Renal cortex interstitium (tissue), 11 donors: ENCODE data around the gene CENPS. TPM values are rescaled to one million over a fixed set of nuclear protein-coding genes. Genes with fewer than 3 reads are reported as not detected.
"Not testable (repeated sequence)": the region's sequence is repeated elsewhere in the genome, so short reads cannot be mapped to it uniquely, and the experiment has no call there.

ENCODE experiments used
- DNase-seq, 11 donors: peaks; one replicate each; pipeline ENCODE4 v3.0.0-alpha.2; 2013; ENCODE audit warnings: low read depth in 9 of 11, low spot score in 4 of 11; ENCODE audit errors: extremely low read depth in 1 of 11
- polyA plus RNA-seq, 3 donors: library from polyadenylated mRNA; unstranded; fragments of 120-200 nt; gene quantifications; one replicate each; pipeline ENCODE4 v1.2.1, GENCODE V29; 2013; ENCODE audit not compliant: insufficient read length in 3 of 3

The CENPS gene
- polyA plus RNA-seq, 3 donors, result 34.0 to 39.2 (median 36.4) TPM

DNA sequence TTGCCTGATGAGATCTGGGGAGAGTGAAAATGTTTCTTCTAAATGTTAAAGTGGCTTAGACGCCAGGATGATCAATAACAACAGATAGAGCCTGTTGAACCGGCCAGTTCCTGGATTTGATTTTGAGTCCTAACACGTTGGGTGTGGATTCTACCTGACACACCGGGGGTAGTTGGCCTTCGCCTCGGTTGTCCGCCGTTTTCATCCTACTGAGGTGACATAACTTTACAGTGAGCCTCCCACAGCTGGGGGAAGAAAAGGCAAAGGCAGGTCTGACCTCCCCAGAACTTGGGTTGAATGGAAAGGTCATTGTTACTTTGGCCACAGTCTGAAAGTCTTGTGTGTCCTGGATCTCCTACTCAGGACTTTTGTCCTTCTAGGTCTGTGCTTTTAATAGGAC, 30.2 kb upstream of the CENPS start:
- DNase-seq, result no peak

DNA sequence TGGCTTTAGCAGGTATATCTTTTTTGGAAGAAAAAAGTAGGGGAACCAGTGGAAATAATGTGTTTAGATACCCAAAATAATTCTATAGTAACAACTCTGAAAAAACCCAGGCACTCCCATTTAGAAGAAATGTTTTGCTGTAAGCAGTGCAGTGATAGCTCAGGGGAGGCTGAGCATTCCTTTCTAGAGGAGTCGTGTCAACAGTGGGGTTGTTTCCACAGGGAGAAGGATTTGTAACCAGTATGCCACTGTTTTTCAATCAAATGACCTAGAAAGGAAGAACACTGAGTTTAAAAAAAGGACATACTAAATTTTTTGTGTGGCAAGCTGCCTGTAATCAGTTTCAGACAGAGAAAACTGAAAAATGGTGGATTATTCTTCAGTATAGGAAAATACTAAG, 29.0 kb upstream of the CENPS start:
- DNase-seq, result no peak

- DNase-seq, result no peak
Observed at GRCh38 chr1:10402729-10403274, 27.4 kb upstream of the CENPS start.

DNA sequence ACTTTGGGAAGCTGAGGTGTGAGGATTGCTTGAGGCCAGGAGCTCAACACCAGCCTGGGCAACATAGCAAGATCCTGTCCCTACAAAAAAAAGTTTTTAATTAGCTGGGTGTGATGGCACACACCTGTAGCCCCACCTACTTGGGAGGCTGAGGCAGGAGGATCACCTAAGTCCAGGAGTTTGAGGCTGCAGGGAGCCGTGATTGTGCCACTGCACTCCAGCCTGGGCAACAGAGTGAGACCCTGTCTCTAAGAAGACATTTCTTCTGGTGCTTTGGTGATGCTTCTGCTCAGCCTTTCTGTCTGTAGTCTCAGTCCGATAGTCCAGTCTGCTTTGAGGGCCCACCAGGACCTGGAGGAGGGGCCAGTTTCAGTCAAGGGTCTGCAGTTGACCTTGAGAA, 23.0 kb upstream of the CENPS start:
- no peak for DNase-seq

DNA sequence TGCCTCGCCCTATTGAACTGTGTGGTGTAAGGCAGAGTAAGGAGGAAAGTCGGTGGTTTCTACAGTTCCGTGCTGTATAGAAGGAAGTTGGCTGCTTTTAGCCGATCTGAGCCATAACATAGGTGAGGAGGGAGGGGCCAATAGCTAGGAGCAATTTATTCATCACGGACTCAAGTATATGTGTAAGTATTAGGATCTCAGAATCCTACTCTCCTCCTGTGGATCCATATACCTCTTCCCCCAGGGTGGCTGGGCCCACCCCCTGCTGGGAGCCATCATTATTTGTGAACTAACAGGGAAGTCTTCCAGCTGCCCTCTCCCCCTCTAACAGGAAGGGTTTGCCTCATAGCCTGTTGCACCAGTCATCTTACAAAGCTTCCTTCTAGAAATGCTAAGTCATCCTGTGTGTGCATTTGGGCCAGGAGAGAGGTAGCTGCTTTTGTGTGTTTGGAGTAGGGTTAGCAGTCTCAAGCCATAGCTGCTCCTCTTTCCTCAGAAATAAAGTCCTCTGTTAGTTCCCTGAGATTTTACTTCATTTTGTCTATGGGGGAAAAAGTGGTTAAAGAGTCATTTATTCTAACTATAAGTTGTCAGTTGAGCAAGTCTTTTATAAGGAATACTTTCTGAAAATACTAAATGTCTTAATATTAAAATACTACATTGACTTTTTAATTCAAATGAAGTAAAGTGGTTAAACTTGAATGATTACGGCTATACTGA, 14.9 kb upstream of the CENPS start:
- DNase-seq, result no peak

DNA sequence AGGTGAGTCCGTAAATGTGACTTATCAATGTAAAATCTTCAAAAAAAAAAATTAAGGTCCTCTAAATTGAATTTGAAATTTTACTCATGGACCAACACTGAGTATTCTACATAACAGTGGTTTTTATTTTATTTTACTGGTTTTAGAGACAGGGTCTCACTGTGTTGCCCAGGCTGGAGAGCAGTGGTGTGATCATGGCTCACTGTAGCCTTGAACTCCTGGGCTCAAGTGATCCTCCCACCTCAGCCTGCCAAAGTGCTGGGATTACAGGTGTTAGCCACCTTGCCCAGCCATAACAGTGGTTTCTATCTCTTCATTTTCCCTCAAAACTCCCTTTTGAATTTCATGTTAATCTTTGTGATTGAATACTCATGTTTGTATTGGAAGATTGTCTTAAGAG, 14.3 kb upstream of the CENPS start:
- not testable (repeated sequence) for DNase-seq

DNA sequence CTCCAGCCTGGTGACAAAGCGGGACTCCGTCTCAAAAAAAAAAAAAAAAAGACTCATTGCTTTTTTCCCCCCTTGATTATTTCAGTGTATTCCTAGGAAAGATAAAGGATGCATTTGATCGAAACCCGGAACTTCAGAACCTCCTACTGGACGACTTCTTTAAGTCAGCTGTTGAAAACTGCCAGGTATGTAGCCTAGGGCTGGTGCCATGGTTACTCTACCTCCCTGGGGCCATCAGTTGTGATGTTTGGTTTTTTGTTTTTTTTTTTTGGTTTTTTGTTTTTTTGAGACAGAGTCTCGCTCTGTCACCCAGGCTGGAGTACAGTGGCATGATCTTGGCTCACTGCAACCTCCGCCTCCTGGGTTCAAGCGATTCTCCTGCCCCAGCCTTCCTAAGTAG, 11.5 kb upstream of the CENPS start:
- DNase-seq, result not testable (repeated sequence)

- DNase-seq, result no peak
Observed at GRCh38 chr1:10419351-10419750, 10.9 kb upstream of the CENPS start.

DNA sequence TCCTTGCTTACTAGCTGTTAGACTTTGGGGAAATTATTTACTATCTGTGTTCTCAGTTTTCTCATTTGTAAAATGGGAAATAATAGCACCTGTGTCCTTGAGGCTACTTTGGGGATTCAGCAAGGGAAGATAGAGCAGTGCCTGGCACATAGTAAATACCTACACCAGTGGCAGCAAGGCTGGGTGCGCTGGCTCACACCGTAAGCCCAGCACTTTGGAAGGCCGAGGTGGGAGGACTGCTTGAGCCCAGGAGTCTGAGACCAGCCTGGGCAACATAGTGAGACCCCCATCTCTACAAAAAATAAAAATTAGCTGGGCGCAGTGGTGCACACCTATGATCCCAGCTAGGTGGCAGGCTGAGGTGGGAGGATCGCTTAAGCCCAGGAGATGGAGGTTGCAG, 8.6 kb upstream of the CENPS start:
- DNase-seq, result no peak

- no peak for DNase-seq
Observed at GRCh38 chr1:10424034-10424433, 6.2 kb upstream of the CENPS start.

- DNase-seq, result no peak
Observed at GRCh38 chr1:10424651-10425050, 5.6 kb upstream of the CENPS start.

- DNase-seq, result not testable (repeated sequence)
Observed at GRCh38 chr1:10425826-10426534, 4.3 kb upstream of the CENPS start.

DNA sequence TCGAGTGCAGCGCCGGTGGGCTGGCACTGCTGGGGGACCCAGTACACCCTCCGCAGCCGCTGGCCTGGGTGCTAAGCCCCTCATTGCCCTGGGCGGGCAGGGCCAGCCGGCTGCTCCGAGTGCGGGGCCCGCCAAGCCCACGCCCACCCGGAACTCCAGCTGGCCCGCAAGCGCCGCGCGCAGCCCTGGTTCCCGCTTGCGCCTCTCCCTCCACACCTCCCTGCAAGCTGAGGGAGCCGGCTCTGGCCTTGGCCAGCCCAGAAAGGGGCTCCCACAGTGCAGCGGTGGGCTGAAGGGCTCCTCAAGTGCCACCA, 3.7 kb upstream of the CENPS start:
- DNase-seq, result not testable (repeated sequence)

- no peak for DNase-seq
Observed at GRCh38 chr1:10428984-10429383, 1.2 kb upstream of the CENPS start.

DNA sequence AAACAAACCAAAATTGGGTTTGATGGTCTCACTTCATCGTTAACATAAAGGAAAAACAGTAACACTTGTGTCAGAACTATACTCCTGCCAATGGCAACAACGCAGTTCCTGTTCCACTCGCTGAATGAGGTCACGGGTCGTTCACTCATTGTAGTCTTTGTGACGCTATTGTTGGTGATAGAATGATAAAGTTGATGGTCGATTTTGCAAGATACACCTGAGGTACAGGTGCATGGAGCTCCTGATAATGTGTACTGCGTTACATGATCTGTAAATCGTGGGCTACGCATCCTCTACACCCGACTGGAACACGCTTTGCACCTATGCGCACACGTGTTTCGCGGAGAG, 391 bp upstream of the CENPS start:
- no peak for DNase-seq

DNA sequence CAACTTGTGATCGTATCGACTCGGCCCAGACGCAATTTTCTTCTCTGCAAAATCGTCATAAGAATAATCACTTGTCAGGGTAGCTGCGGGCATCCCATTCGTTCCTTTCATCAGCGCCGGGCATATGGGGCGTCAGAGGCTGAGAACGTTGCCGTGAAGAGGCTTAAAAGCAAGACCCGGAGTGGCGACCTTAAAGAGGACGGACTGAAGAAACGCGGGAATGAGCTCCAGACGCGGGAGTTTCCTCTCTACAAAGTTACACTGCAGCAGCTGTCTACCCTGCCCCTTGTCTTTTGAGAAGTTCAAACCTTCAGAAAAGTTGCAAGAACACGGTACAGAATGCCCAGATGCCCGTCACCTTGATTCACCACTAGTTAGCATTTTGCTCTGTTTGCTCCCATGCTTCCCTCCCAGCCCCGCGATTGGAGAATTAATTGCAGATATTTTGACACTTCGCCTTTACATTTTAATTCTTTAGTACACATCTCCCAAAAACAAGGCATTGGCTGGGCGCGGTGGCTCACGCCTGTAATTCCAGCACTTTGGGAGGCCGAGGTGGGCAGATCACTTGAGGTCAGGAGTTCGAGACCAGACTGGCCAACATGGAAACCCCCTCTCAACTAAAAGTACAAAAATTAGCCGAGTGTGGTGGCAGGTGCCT, 967 bp downstream of the CENPS start:
- DNase-seq, result no peak

DNA sequence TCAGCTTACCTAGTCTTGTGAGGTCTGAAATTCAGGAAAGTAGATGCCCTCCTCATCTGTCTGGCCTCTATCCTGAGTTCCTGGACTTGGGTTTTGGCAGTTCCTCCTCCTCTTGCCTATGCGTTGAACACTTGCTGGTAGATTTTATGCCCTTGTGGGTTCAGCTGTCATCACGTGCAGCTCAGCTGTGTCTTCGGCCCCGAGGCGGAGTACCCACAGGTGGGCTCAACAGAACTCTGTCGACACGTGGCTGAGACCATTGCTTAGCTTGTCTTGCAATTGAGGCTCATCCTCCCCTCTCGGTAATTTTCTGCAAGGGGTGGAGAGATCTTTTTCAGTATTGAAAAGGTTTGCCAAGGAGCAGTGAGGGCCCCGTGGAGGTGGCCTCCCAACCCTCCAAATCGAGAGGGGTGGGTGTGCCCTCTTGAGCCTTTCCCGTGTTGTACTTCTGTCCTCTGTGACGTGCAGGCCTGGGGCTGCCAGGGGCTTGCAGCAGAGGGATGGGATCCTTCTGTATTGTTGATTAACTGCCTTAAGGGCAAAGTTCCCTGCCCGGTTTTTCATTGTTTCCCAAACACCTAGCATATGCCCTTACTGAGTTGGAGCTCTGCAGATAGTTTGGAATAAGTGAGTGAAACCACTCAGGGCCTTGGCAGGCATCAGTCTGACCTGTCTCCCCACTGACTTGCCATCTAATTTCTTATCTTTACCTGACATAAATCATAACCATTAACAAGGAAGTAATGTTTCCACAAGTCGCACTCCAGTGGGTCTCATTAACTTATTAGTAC, 2.9 kb downstream of the CENPS start:
- DNase-seq, result peak in 1 of 11 donors; percentile 29

- no peak for DNase-seq
Observed at GRCh38 chr1:10433790-10434189, 3.6 kb downstream of the CENPS start.

DNA sequence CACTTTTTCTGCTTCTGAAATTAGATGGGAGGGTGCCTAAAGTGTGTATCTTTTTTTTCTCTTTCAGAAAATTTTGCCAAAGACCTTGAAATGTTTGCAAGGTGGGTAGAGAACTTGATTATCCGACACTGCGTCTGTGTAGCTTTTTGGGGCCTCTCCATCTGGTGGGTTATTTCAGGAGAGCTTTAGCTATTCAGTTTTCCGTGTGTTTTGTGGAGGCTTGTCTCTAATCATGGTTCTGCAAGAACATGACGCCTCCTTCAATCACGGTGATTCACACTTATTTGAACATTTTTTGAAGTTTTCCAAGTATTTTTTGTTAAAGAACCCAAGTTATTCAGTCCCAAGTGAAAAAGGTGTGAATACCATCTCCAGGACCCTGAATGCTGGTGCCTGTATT, 4.4 kb downstream of the CENPS start:
- no peak for DNase-seq

DNA sequence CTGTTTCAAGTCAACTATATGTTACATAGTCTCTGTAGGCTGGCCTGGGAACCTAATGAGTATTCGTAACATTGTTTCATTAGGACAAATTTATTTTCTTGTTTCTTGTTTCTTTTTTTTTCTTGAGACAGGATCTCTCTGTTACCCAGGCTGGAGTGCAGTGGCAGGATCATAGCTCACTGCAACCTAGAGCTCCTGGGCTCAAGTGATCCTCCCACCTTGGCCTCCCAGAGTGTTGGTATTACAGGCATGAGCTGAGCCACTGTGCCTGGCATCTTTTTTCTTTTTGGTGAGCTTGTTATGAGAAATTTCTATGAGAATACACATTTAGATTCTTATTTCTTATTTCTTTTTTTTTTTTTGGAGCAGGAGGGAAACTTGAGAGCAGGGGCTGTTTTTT, 6.8 kb downstream of the CENPS start:
- DNase-seq, result no peak
